GM23338 (cell line): Measurements from ENCODE around the gene MYH3. TPM values are rescaled to one million over a fixed set of nuclear protein-coding genes. Genes with fewer than 3 reads are reported as not detected.

Experiments used
- ATAC-seq: fragments of 200-7000 bp; cut with Tn5 transposase; 3 replicates; pipeline ENCODE4 v1.9.1; 2020
- DNase-seq: peaks from one replicate; pipeline ENCODE4 v3.0.0-alpha.2; 2015; ENCODE audit warnings: low spot score
- H2AFZ ChIP-seq: fragments of 200-600 bp; sonication (generic); 2 replicates; pipeline ENCODE4 v1.8.0; 2016; ENCODE audit warnings: antibody characterized with exemption, mild to moderate bottlenecking, moderate library complexity
- H3F3A ChIP-seq: fragments of 200-600 bp; sonication (generic); replicated peaks from 2 replicates; pipeline ENCODE4 v1.8.0; 2017; ENCODE audit warnings: antibody characterized with exemption, mixed run types, low read depth
- H3K27ac ChIP-seq: fragments of 200-600 bp; sonication (generic); 2 replicates; pipeline ENCODE4 v1.6.1; 2016; ENCODE audit warnings: low read depth
- H3K27me3 ChIP-seq: fragments of 200-600 bp; sonication (generic); 2 replicates; pipeline ENCODE4 v1.8.0; 2016; ENCODE audit warnings: mild to moderate bottlenecking, mixed run types, moderate library complexity; ENCODE audit not compliant: insufficient read depth
- H3K36me3 ChIP-seq: fragments of 200-600 bp; sonication (generic); 2 replicates; pipeline ENCODE4 v1.8.0; 2016; ENCODE audit warnings: mild to moderate bottlenecking; ENCODE audit not compliant: insufficient read depth
- H3K4me1 ChIP-seq: fragments of 200-600 bp; sonication (generic); 2 replicates; pipeline ENCODE4 v1.8.0; 2016; ENCODE audit warnings: mild to moderate bottlenecking, moderate library complexity; ENCODE audit not compliant: insufficient read depth
- H3K4me2 ChIP-seq: fragments of 200-600 bp; sonication (generic); 2 replicates; pipeline ENCODE4 v1.7.1; 2017; ENCODE audit warnings: mixed run types
- H3K4me3 ChIP-seq: fragments of 200-600 bp; sonication (generic); 2 replicates; pipeline ENCODE4 v1.6.1; 2016; ENCODE audit warnings: mixed run types
- H3K79me2 ChIP-seq: fragments of 200-600 bp; sonication (generic); replicated peaks from 2 replicates; pipeline ENCODE4 v1.8.0; 2017; ENCODE audit warnings: mild to moderate bottlenecking; ENCODE audit not compliant: insufficient read depth
- H3K9me2 ChIP-seq: fragments of 200-600 bp; sonication (generic); 2 replicates; pipeline ENCODE4 v1.8.0; 2017; ENCODE audit not compliant: insufficient read depth
- H4K20me1 ChIP-seq: fragments of 200-600 bp; sonication (generic); replicated peaks from 2 replicates; pipeline ENCODE4 v1.8.0; 2017; ENCODE audit warnings: mild to moderate bottlenecking; ENCODE audit not compliant: insufficient read depth
- H3K27ac Mint-ChIP-seq: 2 replicates; pipeline ENCODE4 v1.8.0; 2020; ENCODE audit warnings: inconsistent platforms, mild to moderate bottlenecking, moderate library complexity, mixed read lengths
- H3K27me3 Mint-ChIP-seq: 3 replicates; pipeline ENCODE4 v1.8.0; 2022; ENCODE audit warnings: low read depth, mild to moderate bottlenecking, moderate library complexity, mixed read lengths, inconsistent platforms; ENCODE audit not compliant: insufficient read depth, poor library complexity
- H3K36me3 Mint-ChIP-seq: 3 replicates; pipeline ENCODE4 v1.8.0; 2021; ENCODE audit warnings: low read depth, mild to moderate bottlenecking, inconsistent platforms, moderate library complexity, mixed read lengths
- H3K4me1 Mint-ChIP-seq: 3 replicates; pipeline ENCODE4 v1.8.0; 2020; ENCODE audit warnings: mild to moderate bottlenecking, inconsistent platforms, mixed read lengths
- H3K4me3 Mint-ChIP-seq: 3 replicates; pipeline ENCODE4 v1.8.0; 2021; ENCODE audit warnings: moderate library complexity, mild to moderate bottlenecking, inconsistent platforms, mixed read lengths
- H3K9me3 Mint-ChIP-seq: 3 replicates; pipeline ENCODE4 v1.8.0; 2020; ENCODE audit warnings: moderate library complexity, mild to moderate bottlenecking, inconsistent platforms, mixed read lengths
- CTCF ChIP-seq, 2 experiments: fragments of 200-600 bp in 1 of 2; sonication (generic) in 1 of 2; conservative IDR thresholded peaks; 2 replicates each; pipeline versions ENCODE4 v1.5.1 to v1.6.1; 2016 to 2017; ENCODE audit warnings: antibody characterized with exemption in 2 of 2, low read depth in 2 of 2, mild to moderate bottlenecking in 2 of 2, moderate library complexity in 1 of 2
- ETS1 ChIP-seq: IDR thresholded peaks from 2 replicates; pipeline ENCODE4 v1.6.1; 2016; ENCODE audit warnings: antibody characterized with exemption
- EZH2 ChIP-seq: fragments of 200-600 bp; sonication (generic); IDR thresholded peaks from one replicate; pipeline ENCODE4 v1.8.0; 2017; ENCODE audit warnings: antibody characterized with exemption, mild to moderate bottlenecking, low read depth; ENCODE audit not compliant: unreplicated experiment
- EZH2phosphoT487 ChIP-seq: fragments of 200-600 bp; sonication (generic); IDR thresholded peaks from one replicate; pipeline ENCODE4 v1.8.1; 2018; ENCODE audit warnings: antibody characterized with exemption; ENCODE audit not compliant: unreplicated experiment
- NANOG ChIP-seq: IDR thresholded peaks from 2 replicates; pipeline ENCODE4 v1.6.1; 2016; ENCODE audit warnings: antibody characterized with exemption, borderline replicate concordance
- STAT1 ChIP-seq: IDR thresholded peaks from one replicate; pipeline ENCODE4 v1.6.1; 2016; ENCODE audit warnings: antibody characterized with exemption; ENCODE audit not compliant: unreplicated experiment
- ZNF462 ChIP-seq: fragments of 250-450 bp; sonication (Bioruptor Pico); IDR thresholded peaks from 2 replicates; pipeline ENCODE4 v1.5.0; 2020; ENCODE audit warnings: mild to moderate bottlenecking, moderate library complexity
- polyA plus RNA-seq: library from polyadenylated mRNA; unstranded; fragments of >200 nt; fragmentation: Nextera tagmentation; extraction: Ambion mirVana; gene quantifications from 2 replicates; pipeline ENCODE4 v1.2.1, GENCODE V29; 2016
- total RNA-seq: library from RNA; depleted of rRNA; stranded (reverse); fragments of >200 nt; shearing (Covaris generic); gene quantifications from 2 replicates; pipeline ENCODE4 v1.2.3, GENCODE V29; 2014
- TF ChIP-seq, protein P1 (sequence below): IDR thresholded peaks from one replicate; pipeline ENCODE4 v1.6.1; 2018; ENCODE audit warnings: antibody characterized with exemption; ENCODE audit not compliant: unreplicated experiment

Gene MYH3
- total and polyA plus RNA-seq, 2 experiments from 2014 or later: 0.84 to 1.8 TPM

DNA sequence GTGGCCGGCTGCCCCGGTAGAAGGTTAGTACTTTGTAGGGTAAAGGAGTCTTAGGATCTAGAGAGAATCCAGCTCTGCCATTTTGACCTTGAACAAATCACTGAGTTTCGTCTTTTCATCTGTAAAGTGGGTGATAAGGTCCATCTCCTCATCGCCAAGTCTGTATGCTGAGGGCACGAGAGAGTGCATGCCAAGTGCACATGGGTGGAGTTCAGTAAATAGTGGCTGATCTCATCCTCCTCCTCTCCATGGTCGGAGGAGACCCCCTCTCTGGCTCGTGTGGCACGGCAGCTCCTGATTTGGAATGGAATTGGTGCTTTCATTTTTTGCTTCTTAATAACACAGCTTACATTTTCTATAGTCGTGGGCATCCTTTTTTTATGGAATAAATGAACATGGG, 30.7 kb downstream of the MYH3 start:
- no peaks in the 10 kb centered on the region for H3K79me2 ChIP-seq
- Mint-ChIP-seq H3K27me3 (no peaks in the 10 kb centered on the region), H3K36me3 (peaks cover 9% of the 10 kb centered on the region; the same call in 2 of the 3 replicates), H3K4me3 (no peak overlapping the region), H3K9me3 (no peaks in the 10 kb centered on the region), H3K27ac (no peak overlapping the region), H3K4me1 (no peaks in the 10 kb centered on the region)
- no peaks in the 10 kb centered on the region for H3K27me3 ChIP-seq
- no peak overlapping the region for H3K27ac ChIP-seq
- no peaks in the 10 kb centered on the region for H4K20me1 ChIP-seq
- TF ChIP-seq ETS1: no peak
- no peak for TF ChIP-seq STAT1
- no peak for TF ChIP-seq EZH2
- no peak overlapping the region for H2AFZ ChIP-seq
- no peak overlapping the region for H3K4me3 ChIP-seq
- no peak overlapping the region for H3K4me2 ChIP-seq
- H3K4me1 ChIP-seq: no peaks in the 10 kb centered on the region
- DNase-seq (no peak), ATAC-seq (no peak)
- H3K9me2 ChIP-seq: 0 out of 2 replicates have a peak, but pooled peaks cover 5% of the 10 kb centered on the region
- H3K36me3 ChIP-seq: 0 out of 2 replicates have a peak, but pooled peaks cover 5% of the 10 kb centered on the region
- no peaks in the 10 kb centered on the region for H3F3A ChIP-seq

GRCh38 chr17:10624969-10625368, 32.1 kb downstream of the MYH3 start:
- Histone ChIP-seq H3K27ac (no peak overlapping the region), H3K9me2 (0 out of 2 replicates have a peak, but pooled peaks cover 5% of the 10 kb centered on the region), H2AFZ (no peak overlapping the region), H3K79me2 (no peaks in the 10 kb centered on the region), H3F3A (no peaks in the 10 kb centered on the region), H3K4me2 (no peak overlapping the region), H3K4me1 (no peaks in the 10 kb centered on the region), H3K27me3 (no peaks in the 10 kb centered on the region), H3K36me3 (0 out of 2 replicates have a peak, but pooled peaks cover 5% of the 10 kb centered on the region), H4K20me1 (no peaks in the 10 kb centered on the region), H3K4me3 (no peak overlapping the region)
- H3K4me3 Mint-ChIP-seq: no peak overlapping the region
- DNase-seq (no peak), ATAC-seq (no peak)
- H3K27me3 Mint-ChIP-seq: no peaks in the 10 kb centered on the region
- no peaks in the 10 kb centered on the region for H3K9me3 Mint-ChIP-seq
- H3K36me3 Mint-ChIP-seq: peaks cover 9% of the 10 kb centered on the region; the same call in 2 of the 3 replicates
- no peak overlapping the region for H3K27ac Mint-ChIP-seq
- H3K4me1 Mint-ChIP-seq: no peaks in the 10 kb centered on the region
- TF ChIP-seq NANOG (no peak), CTCF (conservative IDR thresholded peaks at IDR 0.05; ENCODE audit: low read depth in 2 of 2) (no peak), EZH2phosphoT487 (no peak), EZH2 (no peak), ZNF462 (no peak)
- TF ChIP-seq, protein P1, sequence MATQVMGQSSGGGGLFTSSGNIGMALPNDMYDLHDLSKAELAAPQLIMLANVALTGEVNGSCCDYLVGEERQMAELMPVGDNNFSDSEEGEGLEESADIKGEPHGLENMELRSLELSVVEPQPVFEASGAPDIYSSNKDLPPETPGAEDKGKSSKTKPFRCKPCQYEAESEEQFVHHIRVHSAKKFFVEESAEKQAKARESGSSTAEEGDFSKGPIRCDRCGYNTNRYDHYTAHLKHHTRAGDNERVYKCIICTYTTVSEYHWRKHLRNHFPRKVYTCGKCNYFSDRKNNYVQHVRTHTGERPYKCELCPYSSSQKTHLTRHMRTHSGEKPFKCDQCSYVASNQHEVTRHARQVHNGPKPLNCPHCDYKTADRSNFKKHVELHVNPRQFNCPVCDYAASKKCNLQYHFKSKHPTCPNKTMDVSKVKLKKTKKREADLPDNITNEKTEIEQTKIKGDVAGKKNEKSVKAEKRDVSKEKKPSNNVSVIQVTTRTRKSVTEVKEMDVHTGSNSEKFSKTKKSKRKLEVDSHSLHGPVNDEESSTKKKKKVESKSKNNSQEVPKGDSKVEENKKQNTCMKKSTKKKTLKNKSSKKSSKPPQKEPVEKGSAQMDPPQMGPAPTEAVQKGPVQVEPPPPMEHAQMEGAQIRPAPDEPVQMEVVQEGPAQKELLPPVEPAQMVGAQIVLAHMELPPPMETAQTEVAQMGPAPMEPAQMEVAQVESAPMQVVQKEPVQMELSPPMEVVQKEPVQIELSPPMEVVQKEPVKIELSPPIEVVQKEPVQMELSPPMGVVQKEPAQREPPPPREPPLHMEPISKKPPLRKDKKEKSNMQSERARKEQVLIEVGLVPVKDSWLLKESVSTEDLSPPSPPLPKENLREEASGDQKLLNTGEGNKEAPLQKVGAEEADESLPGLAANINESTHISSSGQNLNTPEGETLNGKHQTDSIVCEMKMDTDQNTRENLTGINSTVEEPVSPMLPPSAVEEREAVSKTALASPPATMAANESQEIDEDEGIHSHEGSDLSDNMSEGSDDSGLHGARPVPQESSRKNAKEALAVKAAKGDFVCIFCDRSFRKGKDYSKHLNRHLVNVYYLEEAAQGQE: no peak
